Activated T-cell treated with anti-CD3 and anti-CD28 coated beads, Interleukin-2, amount 50 U/mL, for 4 hours (primary cell): Measurements from ENCODE around the gene GDF15. TPM values are rescaled to one million over a fixed set of nuclear protein-coding genes. Genes with fewer than 3 reads are reported as not detected.
"Not testable (repeated sequence)": the region's sequence is repeated elsewhere in the genome, so short reads cannot be mapped to it uniquely, and the experiment has no call there.

Source experiments
- ATAC-seq, 2 donors: fragments of 200-7000 bp; cut with Tn5 transposase; one replicate each; pipeline ENCODE4 v1.10.0; 2021
- DNase-seq: peaks from one replicate; pipeline ENCODE4 v3.0.0-alpha.2; 2020
- H3K27me3 Mint-ChIP-seq: one replicate; pipeline ENCODE4 v1.8.0; 2021; ENCODE audit warnings: low read depth, mixed read lengths
- H3K36me3 Mint-ChIP-seq: one replicate; pipeline ENCODE4 v1.8.0; 2022; ENCODE audit warnings: mixed read lengths; ENCODE audit not compliant: insufficient read depth
- H3K4me1 Mint-ChIP-seq: one replicate; pipeline ENCODE4 v1.8.0; 2021; ENCODE audit warnings: low read depth, mixed read lengths
- H3K4me3 Mint-ChIP-seq: one replicate; pipeline ENCODE4 v1.8.0; 2021; ENCODE audit warnings: mild to moderate bottlenecking, moderate library complexity, mixed read lengths
- H3K9me3 Mint-ChIP-seq: one replicate; pipeline ENCODE4 v1.8.0; 2021; ENCODE audit warnings: mixed read lengths
- total RNA-seq, 3 donors: library from RNA; stranded (reverse); gene quantifications; one replicate each; pipeline ENCODE4 v1.2.1, GENCODE V29; 2021

The GDF15 gene
- total RNA-seq, 3 donors from 2014 or later = 0.53 to 0.71 (median 0.56) TPM

GRCh38 chr19:18393836-18394235 lies 7.9 kb downstream of the GDF15 start:
- H3K4me1 Mint-ChIP-seq = peaks cover 2% of the 10 kb centered on the region

GRCh38 chr19:18396471-18397241 lies 10.7 kb downstream of the GDF15 start:
- no peak overlapping the region for H3K4me3 Mint-ChIP-seq
- H3K9me3 Mint-ChIP-seq = no peaks in the 10 kb centered on the region
- H3K36me3 Mint-ChIP-seq = no peaks in the 10 kb centered on the region
- peaks cover 15% of the 10 kb centered on the region for H3K27me3 Mint-ChIP-seq
- no peak for DNase-seq
- H3K4me1 Mint-ChIP-seq = peaks cover 2% of the 10 kb centered on the region
- ATAC-seq = no peak

More at GRCh38 chr19:18393836-18394235, 7.9 kb downstream of the GDF15 start:
- H3K27me3 Mint-ChIP-seq = peaks cover 15% of the 10 kb centered on the region
- no peak for ATAC-seq
- H3K4me3 Mint-ChIP-seq = no peak overlapping the region
- H3K36me3 Mint-ChIP-seq = no peaks in the 10 kb centered on the region
- no peak for DNase-seq
- H3K9me3 Mint-ChIP-seq = no peaks in the 10 kb centered on the region

- Mint-ChIP-seq H3K27me3 (peaks cover 15% of the 10 kb centered on the region), H3K9me3 (no peaks in the 10 kb centered on the region), H3K36me3 (no peaks in the 10 kb centered on the region), H3K4me3 (no peak within 1 kb of the TSS), H3K4me1 (peaks cover 2% of the 10 kb centered on the region)
- DNase-seq (no peak), ATAC-seq (peak; percentile 27 to 43)
Measured at GRCh38 chr19:18397242-18398202, 11.6 kb downstream of the GDF15 start, which contains the start of gene LRRC25. Gene LRRC25, minus strand, starts transcription at chr19:18397622. Its CDS starts 659 bp downstream, at chr19:18396963.

- Mint-ChIP-seq H3K4me3 (no peak overlapping the region), H3K27me3 (peaks cover 13% of the 10 kb centered on the region), H3K4me1 (peaks cover 2% of the 10 kb centered on the region), H3K9me3 (no peaks in the 10 kb centered on the region), H3K36me3 (no peaks in the 10 kb centered on the region)
- ATAC-seq (no peak), DNase-seq (no peak)
Measured at GRCh38 chr19:18399008-18399407, 13.1 kb downstream of the GDF15 start.

- ATAC-seq (peak in 1 of 2 donors; percentile 40), DNase-seq (no peak)
- Mint-ChIP-seq H3K4me1 (peaks cover 2% of the 10 kb centered on the region), H3K36me3 (no peaks in the 10 kb centered on the region), H3K4me3 (no peak overlapping the region), H3K9me3 (no peaks in the 10 kb centered on the region), H3K27me3 (peaks cover 11% of the 10 kb centered on the region)
Measured at GRCh38 chr19:18401580-18402112, 15.7 kb downstream of the GDF15 start.

- DNase-seq, H3K4me1 Mint-ChIP-seq, H3K27me3 Mint-ChIP-seq, H3K4me3 Mint-ChIP-seq, H3K9me3 Mint-ChIP-seq, ATAC-seq, H3K36me3 Mint-ChIP-seq: not testable (repeated sequence)
Measured at GRCh38 chr19:18402455-18403248, 16.7 kb downstream of the GDF15 start.

GRCh38 chr19:18405754-18406153 lies 19.8 kb downstream of the GDF15 start:
- H3K4me3 Mint-ChIP-seq, H3K36me3 Mint-ChIP-seq, DNase-seq, H3K9me3 Mint-ChIP-seq, H3K27me3 Mint-ChIP-seq, ATAC-seq, H3K4me1 Mint-ChIP-seq: not testable (repeated sequence)

- ATAC-seq (no peak), DNase-seq (no peak)
- H3K27me3 Mint-ChIP-seq = no peaks in the 10 kb centered on the region
- H3K4me1 Mint-ChIP-seq = peaks cover 2% of the 10 kb centered on the region
- H3K36me3 Mint-ChIP-seq = no peaks in the 10 kb centered on the region
- no peak overlapping the region for H3K4me3 Mint-ChIP-seq
- no peaks in the 10 kb centered on the region for H3K9me3 Mint-ChIP-seq
Measured at GRCh38 chr19:18406749-18407148, 20.8 kb downstream of the GDF15 start.

- Mint-ChIP-seq H3K4me3 (no peak overlapping the region), H3K9me3 (no peaks in the 10 kb centered on the region), H3K36me3 (no peaks in the 10 kb centered on the region), H3K27me3 (peaks cover 6% of the 10 kb centered on the region), H3K4me1 (peaks cover 2% of the 10 kb centered on the region)
- ATAC-seq = no peak
- DNase-seq = no peak
Measured at GRCh38 chr19:18408053-18408476, 22.1 kb downstream of the GDF15 start.

GRCh38 chr19:18412610-18413239 lies 26.8 kb downstream of the GDF15 start:
- H3K36me3 Mint-ChIP-seq = no peaks in the 10 kb centered on the region
- no peaks in the 10 kb centered on the region for H3K9me3 Mint-ChIP-seq
- ATAC-seq (no peak), DNase-seq (no peak)
- peaks cover 22% of the 10 kb centered on the region for H3K27me3 Mint-ChIP-seq
- peaks cover 27% of the 10 kb centered on the region for H3K4me1 Mint-ChIP-seq
- no peak overlapping the region for H3K4me3 Mint-ChIP-seq

GRCh38 chr19:18414504-18415177 lies 28.7 kb downstream of the GDF15 start:
- DNase-seq = no peak
- no peak overlapping the region for H3K4me3 Mint-ChIP-seq

GRCh38 chr19:18415178-18415867 lies 29.4 kb downstream of the GDF15 start:
- no peaks in the 10 kb centered on the region for H3K36me3 Mint-ChIP-seq
- H3K4me3 Mint-ChIP-seq = peak overlapping the region; percentile 42
- ATAC-seq = no peak
- peaks cover 41% of the 10 kb centered on the region for H3K4me1 Mint-ChIP-seq
- H3K27me3 Mint-ChIP-seq = peaks cover 22% of the 10 kb centered on the region
- no peak for DNase-seq
- no peaks in the 10 kb centered on the region for H3K9me3 Mint-ChIP-seq

More at GRCh38 chr19:18414504-18415177, 28.7 kb downstream of the GDF15 start:
- Mint-ChIP-seq H3K27me3 (peaks cover 22% of the 10 kb centered on the region), H3K4me1 (peaks cover 39% of the 10 kb centered on the region), H3K36me3 (no peaks in the 10 kb centered on the region), H3K9me3 (no peaks in the 10 kb centered on the region)
- ATAC-seq = no peak
